Stimulated activated naive CD4-positive, alpha-beta T cell treated with Interleukin-2 at 50 U/mL for 16 hours (primary cell): ENCODE measurements around the gene THBS2.

ENCODE experiments used
- DNase-seq: peaks from one replicate; lab custom pipeline; 2025; lab: John Stamatoyannopoulos, UW

The THBS2 gene

GRCh38 chr6:169249057-169249456 lies 4.6 kb downstream of the THBS2 start:
- no peak for DNase-seq

DNA sequence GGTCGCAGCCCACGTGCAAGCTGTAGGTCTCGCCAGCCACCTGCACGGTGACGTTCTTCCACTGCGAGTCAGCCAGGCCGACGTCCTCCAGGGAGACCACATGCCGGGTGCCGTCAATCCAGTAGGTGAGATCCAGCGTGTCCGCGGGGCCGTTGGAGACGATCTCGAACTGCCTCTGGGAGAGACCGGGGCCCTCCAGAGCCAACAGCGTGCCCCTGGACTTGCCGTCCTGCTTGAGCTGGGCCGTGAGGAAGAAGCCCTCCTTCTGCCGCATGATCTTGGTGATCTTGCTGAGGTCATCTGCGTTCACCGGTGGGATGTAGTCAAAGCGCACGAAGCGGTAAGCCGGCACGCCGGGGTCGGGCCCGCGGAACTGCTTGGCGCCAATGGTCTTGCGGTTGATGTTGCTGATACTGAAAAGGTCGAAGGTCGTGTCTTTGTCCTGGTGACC lies 5.1 kb downstream of the THBS2 start:
- no peak for DNase-seq

- DNase-seq = no peak
Observed at GRCh38 chr6:169247991-169248390, 5.7 kb downstream of the THBS2 start.

DNA sequence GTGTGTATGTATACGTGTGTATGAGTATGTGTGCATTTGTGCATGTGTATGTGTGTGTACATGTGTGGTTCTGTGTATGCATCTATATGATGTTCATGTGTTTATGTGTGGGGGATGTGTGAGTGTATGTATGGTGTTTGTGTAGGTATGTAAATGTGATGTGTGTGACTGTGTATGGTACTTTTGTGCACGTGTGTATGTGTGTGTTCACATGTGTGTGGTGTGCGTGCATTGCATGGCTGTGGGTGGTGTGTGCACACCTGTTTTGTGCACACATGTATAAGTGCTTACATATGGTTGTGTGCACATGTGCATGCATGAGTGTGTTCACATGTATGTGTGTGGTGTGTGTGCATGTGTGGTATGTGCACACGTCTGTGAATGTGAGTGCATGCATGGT lies 6.2 kb downstream of the THBS2 start:
- DNase-seq = no peak

DNA sequence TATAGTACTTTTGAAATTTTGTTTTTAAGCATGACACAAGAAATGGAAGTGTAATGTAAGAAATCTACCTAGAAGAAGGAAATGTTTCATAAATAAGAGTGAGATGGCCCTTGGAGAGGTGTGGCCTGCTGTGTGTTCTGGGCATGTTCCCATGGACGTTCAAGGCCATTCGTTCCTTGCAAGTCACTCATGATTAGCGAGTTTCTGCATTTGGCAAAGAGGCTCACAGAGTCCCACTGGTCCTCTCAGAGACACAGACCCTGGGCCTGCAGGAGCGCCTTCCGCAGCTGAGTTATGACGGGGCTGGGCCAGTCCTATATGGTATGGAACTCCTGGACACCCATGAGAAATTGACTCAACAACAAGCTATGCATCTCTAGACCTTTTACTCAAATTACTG lies 7.2 kb downstream of the THBS2 start:
- DNase-seq = no peak

GRCh38 chr6:169244684-169245383 lies 8.8 kb downstream of the THBS2 start:
- DNase-seq = no peak

- DNase-seq = no peak
Observed at GRCh38 chr6:169243661-169244060, 10.0 kb downstream of the THBS2 start.

GRCh38 chr6:169243186-169243585 lies 10.5 kb downstream of the THBS2 start:
- DNase-seq = no peak

DNA sequence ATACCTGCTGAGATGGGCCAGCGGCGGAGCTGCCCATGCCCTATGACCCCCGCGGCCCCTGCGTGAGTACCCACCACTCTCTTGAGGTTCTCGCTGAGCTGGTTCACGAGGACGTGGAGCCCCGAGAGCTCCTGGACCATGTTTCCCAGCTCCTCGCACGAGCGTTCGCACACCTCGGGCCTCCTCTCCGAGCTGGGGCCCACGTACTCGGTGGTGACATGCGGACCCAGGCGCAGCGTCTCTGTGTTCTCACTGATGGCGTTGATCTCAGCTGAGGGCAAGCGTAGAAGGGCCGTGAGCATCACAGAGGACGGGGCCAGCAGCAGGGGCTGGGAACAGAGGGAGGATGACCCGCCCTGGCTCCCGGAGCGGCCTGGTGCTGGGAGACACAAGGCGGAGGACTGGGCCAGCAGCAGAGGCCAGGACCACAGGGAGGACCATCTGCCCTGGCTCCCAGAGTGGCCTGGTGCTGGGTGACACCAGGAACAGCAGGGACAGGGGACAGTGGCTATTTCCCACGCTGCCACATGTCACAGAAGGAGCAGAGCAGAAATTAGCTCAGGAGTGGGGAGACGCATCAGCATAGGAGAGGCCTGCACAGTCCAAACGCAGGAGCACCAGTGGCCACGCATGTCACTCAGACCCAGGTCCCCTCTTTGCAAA lies 11.8 kb downstream of the THBS2 start:
- no peak for DNase-seq

GRCh38 chr6:169240591-169241390 lies 12.9 kb downstream of the THBS2 start:
- no peak for DNase-seq

DNA sequence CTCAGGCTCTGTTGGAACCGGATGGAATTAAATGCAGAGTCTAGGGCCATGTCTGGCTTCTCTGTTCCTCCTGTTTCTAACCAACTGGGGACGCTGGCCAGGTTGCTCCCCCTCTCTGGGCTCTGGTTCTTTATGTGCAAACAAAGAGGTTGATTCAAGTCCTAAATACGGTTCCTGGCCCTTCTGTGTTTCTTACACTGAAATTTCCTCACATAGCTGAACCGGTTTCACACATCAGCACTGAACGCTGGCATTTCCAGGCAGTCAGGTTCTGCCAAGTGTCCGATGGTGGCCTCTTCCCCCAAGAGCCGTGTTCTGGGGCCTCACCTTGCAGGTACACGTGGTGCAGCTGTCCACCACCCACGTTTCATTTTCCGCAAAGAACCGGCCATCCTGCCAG lies 13.5 kb downstream of the THBS2 start:
- no peak for DNase-seq

DNA sequence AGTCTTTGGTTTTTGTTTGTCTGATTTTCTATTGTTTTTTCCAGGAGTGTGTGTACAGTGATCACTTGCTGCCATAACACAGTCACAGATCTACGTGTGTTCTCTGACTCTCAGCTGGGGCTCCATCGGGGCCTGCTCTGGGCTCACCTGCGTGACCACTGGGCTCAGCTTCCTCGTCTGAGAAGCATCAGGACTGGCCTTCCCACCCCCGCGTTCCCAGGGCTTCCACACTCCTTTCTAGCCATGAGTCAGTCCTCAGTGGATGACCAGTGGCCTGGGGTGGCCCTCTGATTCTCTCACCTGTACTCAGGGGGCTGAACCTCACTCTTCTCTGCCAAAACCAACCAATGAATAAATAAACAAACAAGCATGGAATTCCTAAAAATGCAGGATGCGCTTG lies 14.5 kb downstream of the THBS2 start:
- DNase-seq = no peak

DNA sequence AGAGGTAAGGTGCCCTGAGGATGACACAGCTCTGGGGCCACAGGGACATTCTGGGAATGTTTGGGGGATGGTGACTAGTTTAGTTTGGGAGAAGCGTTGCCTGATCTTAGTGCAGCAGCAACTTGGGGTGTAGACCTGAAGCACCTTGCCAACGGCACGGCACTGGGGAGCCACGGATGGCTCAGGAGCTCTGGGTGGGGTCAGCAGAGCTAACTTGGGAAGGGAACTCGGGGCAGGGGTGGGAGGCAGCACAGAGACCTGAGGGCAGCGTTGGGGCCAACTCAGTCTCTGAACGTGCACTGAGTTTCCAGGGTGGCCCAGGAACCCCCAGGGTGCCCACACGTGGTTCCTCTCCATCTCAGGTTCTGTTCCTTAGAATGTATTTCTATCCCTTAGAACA lies 14.9 kb downstream of the THBS2 start:
- no peak for DNase-seq

- DNase-seq = no peak
Observed at GRCh38 chr6:169237496-169238134, 16.0 kb downstream of the THBS2 start.

- DNase-seq = no peak
Observed at GRCh38 chr6:169236988-169237387, 16.7 kb downstream of the THBS2 start.

- no peak for DNase-seq
Observed at GRCh38 chr6:169236545-169236944, 17.1 kb downstream of the THBS2 start.

- DNase-seq = no peak
Observed at GRCh38 chr6:169235286-169235685, 18.4 kb downstream of the THBS2 start.

- no peak for DNase-seq
Observed at GRCh38 chr6:169234634-169235033, 19.0 kb downstream of the THBS2 start.

- DNase-seq = no peak
Observed at GRCh38 chr6:169233832-169234231, 19.8 kb downstream of the THBS2 start.

GRCh38 chr6:169233181-169233580 lies 20.5 kb downstream of the THBS2 start:
- DNase-seq = no peak

- DNase-seq = no peak
Observed at GRCh38 chr6:169232507-169232931, 21.1 kb downstream of the THBS2 start.

GRCh38 chr6:169231790-169232506 lies 21.7 kb downstream of the THBS2 start:
- no peak for DNase-seq
